Testis (tissue), 3 donors: Measurements from ENCODE around the gene COLEC11. TPM values are rescaled to one million over a fixed set of nuclear protein-coding genes. Genes with fewer than 3 reads are reported as not detected.

Source experiments
- DNase-seq: peaks from one replicate; pipeline ENCODE4 v3.0.0-alpha.2; 2019
- H3K27ac ChIP-seq, 2 donors: fragments of 200-600 bp; sonication (generic); one replicate each; pipeline ENCODE4 v1.5.1; 2019
- H3K27me3 ChIP-seq: fragments of 200-600 bp; sonication (generic); one replicate; pipeline ENCODE4 v1.5.1; 2019
- H3K36me3 ChIP-seq: fragments of 200-600 bp; sonication (generic); one replicate; pipeline ENCODE4 v1.5.1; 2017; ENCODE audit warnings: low read depth; ENCODE audit errors: missing control alignments
- H3K4me1 ChIP-seq: fragments of 200-600 bp; sonication (generic); one replicate; pipeline ENCODE4 v1.5.1; 2019
- H3K4me3 ChIP-seq, 2 donors: fragments of 200-600 bp; sonication (generic); one replicate each; pipeline ENCODE4 v1.5.1; 2017 to 2019
- H3K9me3 ChIP-seq: fragments of 200-600 bp; sonication (generic); one replicate; pipeline ENCODE4 v1.5.1; 2017
- CTCF ChIP-seq, 3 experiments: fragments of 450-650 bp in 2 of 3; fragments of 200-600 bp in 1 of 3; sonication (generic) in 1 of 3; IDR thresholded peaks; one replicate each; pipeline ENCODE4 v1.5.1; 2016 to 2019; ENCODE audit warnings: antibody characterized with exemption in 3 of 3, mild to moderate bottlenecking in 2 of 3, moderate library complexity in 1 of 3
- POLR2A ChIP-seq: fragments of 450-650 bp; IDR thresholded peaks from one replicate; pipeline ENCODE4 v1.6.1; 2017; ENCODE audit warnings: antibody characterized with exemption, mild to moderate bottlenecking, moderate library complexity
- WGBS, 2 donors: methylation state at CpG; one replicate each; pipeline ENCODE4 v1.1.5; 2018; 5-methylcytosine and 5-hydroxymethylcytosine counted together
- intact Hi-C: fragments of 100-400 bp; cut with DNase I; formaldehyde crosslinking; loops from one replicate; pipeline ENCODE4 v1.15.1; 2023; ENCODE audit warnings: low total_unique reads
- polyA plus RNA-seq: library from polyadenylated mRNA; stranded (reverse); fragments of 350-450 nt; fragmentation: Illumina TruSeq; extraction: RNeasy Lipid Tissue Mini Kit (QIAGEN cat#74804); gene quantifications from one replicate; pipeline ENCODE4 v1.2.3, GENCODE V29; 2014; ENCODE audit warnings: low read depth, low replicate concordance; ENCODE audit not compliant: insufficient read depth
- total RNA-seq, 2 donors: library from RNA; depleted of rRNA; stranded (reverse); fragments of >200 nt; gene quantifications; one replicate each; pipeline ENCODE4 v1.2.3, GENCODE V29; 2016

COLEC11 gene
- total and polyA plus RNA-seq, 3 donors from 2014 or later = 12.7 to 15.8 (median 15.4) TPM

DNA sequence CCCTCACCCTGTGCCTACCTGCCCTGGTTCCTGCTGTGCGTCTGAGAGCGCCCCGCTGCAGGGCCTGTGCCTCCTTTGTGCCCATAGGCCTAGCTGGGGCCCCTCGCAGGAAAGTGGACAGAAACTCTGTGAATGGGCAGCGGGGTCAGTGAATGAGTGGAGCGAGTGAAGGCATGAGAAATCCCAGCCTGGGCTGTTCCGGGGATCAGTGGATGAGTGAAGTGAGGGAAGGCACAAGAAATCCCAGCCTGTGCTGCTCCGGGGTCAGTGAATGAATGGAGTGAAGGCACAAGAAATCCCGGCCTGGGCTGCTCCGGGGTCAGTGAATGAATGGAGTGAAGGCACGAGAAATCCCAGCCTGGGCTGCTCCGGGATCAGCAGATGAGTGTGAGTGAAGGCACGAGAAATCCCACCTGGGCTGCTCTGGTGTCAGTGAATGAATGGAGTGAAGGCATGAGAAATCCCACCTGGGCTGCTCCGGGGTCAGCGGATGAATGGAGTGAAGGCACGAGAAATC, 2.0 kb downstream of the COLEC11 start:
- TF ChIP-seq POLR2A (no peak), CTCF (IDR thresholded peaks at IDR 0.05) (no peak)
- intact Hi-C loops = no loop called here
- H3K9me3 ChIP-seq = no peaks in the 10 kb centered on the region
- no peak for DNase-seq
- H3K27me3 ChIP-seq = no peaks in the 10 kb centered on the region
- no peak overlapping the region for H3K27ac ChIP-seq
- WGBS, 2 donors = 81 to 85% methylated on average over 16 of the region's 16 CpGs
- no peaks in the 10 kb centered on the region for H3K36me3 ChIP-seq
- H3K4me3 ChIP-seq = no peak overlapping the region
- H3K4me1 ChIP-seq = peaks cover 3% of the 10 kb centered on the region

- H3K36me3 ChIP-seq = no peaks in the 10 kb centered on the region
- 67 to 74% methylated on average over 6 of the region's 6 CpGs for WGBS, 2 donors
- H3K27ac ChIP-seq = no peak overlapping the region
- H3K4me1 ChIP-seq = peaks cover 3% of the 10 kb centered on the region
- H3K9me3 ChIP-seq = no peaks in the 10 kb centered on the region
- intact Hi-C loops = no loop called here
- H3K4me3 ChIP-seq = no peak overlapping the region
- TF ChIP-seq CTCF (IDR thresholded peaks at IDR 0.05) (no peak), POLR2A (no peak)
- no peaks in the 10 kb centered on the region for H3K27me3 ChIP-seq
- DNase-seq = no peak
Observed at GRCh38 chr2:3597567-3597966, 2.7 kb downstream of the COLEC11 start.

DNA sequence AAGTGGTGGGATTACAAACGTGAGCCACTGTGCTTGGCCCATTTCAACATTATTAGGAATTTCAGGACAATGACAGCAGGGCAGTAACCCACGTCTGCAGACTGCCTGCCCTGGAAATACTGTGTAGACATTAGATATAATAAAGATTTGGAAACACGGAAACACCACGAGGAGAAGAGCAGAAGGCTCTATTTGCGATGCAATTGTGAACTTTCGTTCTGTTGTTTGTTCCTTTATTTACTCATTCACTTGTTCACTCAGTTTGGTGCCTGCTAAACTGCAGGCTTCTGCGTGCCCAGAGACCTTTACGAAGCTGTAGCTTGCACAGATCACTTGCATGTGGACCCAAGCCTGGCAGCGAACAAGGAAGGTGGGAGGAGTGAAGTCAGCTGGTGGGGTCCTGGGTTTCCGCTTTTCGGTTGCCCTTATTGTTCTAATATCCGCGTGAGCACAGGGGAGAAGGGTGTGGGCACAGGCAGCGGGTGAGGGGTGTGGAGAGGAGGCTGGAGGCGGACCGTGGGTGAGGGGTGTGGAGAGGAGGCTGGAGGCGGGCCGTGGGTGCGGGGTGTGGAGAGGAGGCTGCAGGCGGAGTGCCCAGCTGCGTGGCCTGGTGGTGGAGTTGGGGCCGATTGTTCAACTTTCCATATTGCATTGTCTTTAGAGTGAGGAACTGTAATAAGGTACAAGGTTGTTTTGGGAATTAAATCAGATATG, 3.4 kb downstream of the COLEC11 start:
- no peaks in the 10 kb centered on the region for H3K36me3 ChIP-seq
- no peaks in the 10 kb centered on the region for H3K9me3 ChIP-seq
- intact Hi-C loops = no loop called here
- H3K27ac ChIP-seq = no peak overlapping the region
- TF ChIP-seq POLR2A = no peak
- no peak for TF ChIP-seq CTCF (IDR thresholded peaks at IDR 0.05)
- no peak overlapping the region for H3K4me3 ChIP-seq
- H3K27me3 ChIP-seq = no peaks in the 10 kb centered on the region
- DNase-seq = no peak
- 84 to 90% methylated on average over 22 of the region's 22 CpGs for WGBS, 2 donors
- H3K4me1 ChIP-seq = peaks cover 3% of the 10 kb centered on the region

- Histone ChIP-seq H3K36me3 (no peaks in the 10 kb centered on the region), H3K27ac (no peak overlapping the region), H3K4me3 (no peak overlapping the region), H3K27me3 (no peaks in the 10 kb centered on the region), H3K4me1 (peaks cover 3% of the 10 kb centered on the region), H3K9me3 (no peaks in the 10 kb centered on the region)
- intact Hi-C loops = no loop called here
- WGBS, 2 donors = 88 to 92% methylated on average over 21 to 22 of the region's 22 CpGs
- TF ChIP-seq POLR2A (no peak), CTCF (IDR thresholded peaks at IDR 0.05) (no peak)
- DNase-seq = no peak
Observed at GRCh38 chr2:3598912-3599854, 4.3 kb downstream of the COLEC11 start.
